ENCODE results near the gene ALDH7A1. TPM values are rescaled to one million over a fixed set of nuclear protein-coding genes. Genes with fewer than 3 reads are reported as not detected.

The ALDH7A1 gene
- total and polyA plus RNA-seq, 10 of the 15 experiments (the other 5 are each of a cell fraction or from before 2014, with no cell fraction given) = 0.18 to 1.0 (median 0.41) TPM; not detected in 1

GRCh38 chr5:126543009-126543408 is 52.0 kb downstream of the ALDH7A1 start:
- H2AFZ ChIP-seq (ENCODE audit: control insufficient read depth, low read depth, low read length) = no peak overlapping the region
- H3K4me3 ChIP-seq = no peak overlapping the region
- in situ Hi-C loops (cut with MboI) (no loop called here), intact Hi-C loops (cut with micrococcal nuclease; ENCODE audit: unreplicated experiment) (loop anchor here (5.0 kb wide), 2 partner anchors 74 to 949 kb away; no protein-coding TSS in a partner anchor)
- no peaks in the 10 kb centered on the region for H3K4me1 ChIP-seq (ENCODE audit: control insufficient read depth, insufficient read depth, low read length)
- no peak overlapping the region for H3K27ac ChIP-seq (ENCODE audit: control insufficient read depth, insufficient read depth)
- WGBS (ENCODE audit: insufficient coverage, insufficient replicate concordance, low lambda C conversion rate, missing lambda C conversion rate) = 43% methylated on average over 1 of the region's 1 CpG
- ChIA-PET RAD21 (ENCODE audit: unreplicated experiment) (interaction anchor here (0.6 to 5.6 kb wide), 4 partner anchors 131 to 205 kb away, joined by 3 to 36 read pairs (median 7); no protein-coding TSS in a partner anchor), CTCF (interaction anchor here (0.6 to 11.8 kb wide), 14 partner anchors 9 to 265 kb away, joined by 3 to 136 read pairs (median 4); partner anchors contain the start of gene PHAX), SMC1A (ENCODE audit: uncharacterized antibody, unreplicated experiment) (interaction anchor here (0.6 to 6.3 kb wide), 8 partner anchors 10 to 263 kb away, joined by 3 to 41 read pairs (median 5); no protein-coding TSS in a partner anchor), POLR2A (no interaction called here)
- no TSS peak for BruUV-seq (replicated peaks)
- H3K27me3 ChIP-seq (replicated peaks in 1 of 2; ENCODE audit: control insufficient read depth in 2 of 2, insufficient read depth in 2 of 2, low read length in 1 of 2) = no peaks in the 10 kb centered on the region
- DNase-seq (ENCODE audit: low read depth, low spot score) (no peak), ATAC-seq (no peak), FAIRE-seq (no peak)
- TF ChIP-seq STAT1 (conservative IDR thresholded peaks at IDR 0.05) = no peak
- no peak for TF ChIP-seq SPI1 (IDR thresholded peaks at IDR 0.05; ENCODE audit: borderline replicate concordance, insufficient read depth, low read depth, low read length)
- no peak for TF ChIP-seq MXI1 (IDR thresholded peaks at IDR 0.05; ENCODE audit: low read depth, low read length)
- no peak for TF ChIP-seq KLF5 (IDR thresholded peaks at IDR 0.05; ENCODE audit: partially characterized antibody)
- no peaks in the 10 kb centered on the region for H3K36me3 ChIP-seq (ENCODE audit: control insufficient read depth in 2 of 2, insufficient read depth in 2 of 2, low read length in 1 of 2)
- H3K79me2 ChIP-seq (ENCODE audit: control insufficient read depth, insufficient read depth, low read length) = no peaks in the 10 kb centered on the region
- no peak overlapping the region for H3K9ac ChIP-seq (ENCODE audit: control insufficient read depth, insufficient read depth, low read length)
- H4K20me1 ChIP-seq (ENCODE audit: control insufficient read depth, insufficient read depth) = no peaks in the 10 kb centered on the region
- no peak overlapping the region for H3K4me2 ChIP-seq (ENCODE audit: control insufficient read depth, insufficient read depth)
- no peaks in the 10 kb centered on the region for H3K9me3 ChIP-seq (replicated peaks; ENCODE audit: control insufficient read depth, insufficient read depth, low read length)

- Histone ChIP-seq H3K79me2 (ENCODE audit: control insufficient read depth, insufficient read depth, low read length) (no peaks in the 10 kb centered on the region), H3K4me3 (no peak overlapping the region), H2AFZ (ENCODE audit: control insufficient read depth, low read depth, low read length) (no peak overlapping the region), H3K4me1 (ENCODE audit: control insufficient read depth, insufficient read depth, low read length) (no peaks in the 10 kb centered on the region), H3K36me3 (ENCODE audit: control insufficient read depth in 2 of 2, insufficient read depth in 2 of 2, low read length in 1 of 2) (no peaks in the 10 kb centered on the region), H3K4me2 (ENCODE audit: control insufficient read depth, insufficient read depth) (no peak overlapping the region), H3K9me3 (replicated peaks; ENCODE audit: control insufficient read depth, insufficient read depth, low read length) (no peaks in the 10 kb centered on the region), H3K27ac (ENCODE audit: control insufficient read depth, insufficient read depth) (no peak overlapping the region), H3K27me3 (replicated peaks in 1 of 2; ENCODE audit: control insufficient read depth in 2 of 2, insufficient read depth in 2 of 2, low read length in 1 of 2) (no peaks in the 10 kb centered on the region), H3K9ac (ENCODE audit: control insufficient read depth, insufficient read depth, low read length) (no peak overlapping the region), H4K20me1 (ENCODE audit: control insufficient read depth, insufficient read depth) (no peaks in the 10 kb centered on the region)
- no peak; the same call in 2 of the 3 replicates for ATAC-seq
- ChIA-PET POLR2A (interaction anchor here (0.7 kb wide), 1 partner anchor 105 kb away, joined by 3 read pairs; no protein-coding TSS in a partner anchor), RAD21 (ENCODE audit: unreplicated experiment) (interaction anchor here (0.7 to 5.6 kb wide), 3 partner anchors 191 to 204 kb away, joined by 3 to 36 read pairs (median 7); no protein-coding TSS in a partner anchor), SMC1A (ENCODE audit: uncharacterized antibody, unreplicated experiment) (interaction anchor here (0.7 to 6.3 kb wide), 5 partner anchors 27 to 302 kb away, joined by 3 to 41 read pairs (median 4); no protein-coding TSS in a partner anchor), CTCF (interaction anchor here (0.6 to 11.8 kb wide), 12 partner anchors 7 to 260 kb away, joined by 3 to 136 read pairs (median 3); no protein-coding TSS in a partner anchor)
- in situ Hi-C loops (cut with MboI) = no loop called here
- 45% methylated on average over 2 of the region's 2 CpGs for WGBS (ENCODE audit: insufficient coverage, insufficient replicate concordance, low lambda C conversion rate, missing lambda C conversion rate)
- no TSS peak for BruUV-seq (replicated peaks)
- no peak for FAIRE-seq
- no peak for DNase-seq (ENCODE audit: low read depth, low spot score)
- intact Hi-C loops (cut with micrococcal nuclease; ENCODE audit: unreplicated experiment) = loop anchor here (5.0 kb wide), 2 partner anchors 75 to 950 kb away; no protein-coding TSS in a partner anchor
- TF ChIP-seq, protein P1, sequence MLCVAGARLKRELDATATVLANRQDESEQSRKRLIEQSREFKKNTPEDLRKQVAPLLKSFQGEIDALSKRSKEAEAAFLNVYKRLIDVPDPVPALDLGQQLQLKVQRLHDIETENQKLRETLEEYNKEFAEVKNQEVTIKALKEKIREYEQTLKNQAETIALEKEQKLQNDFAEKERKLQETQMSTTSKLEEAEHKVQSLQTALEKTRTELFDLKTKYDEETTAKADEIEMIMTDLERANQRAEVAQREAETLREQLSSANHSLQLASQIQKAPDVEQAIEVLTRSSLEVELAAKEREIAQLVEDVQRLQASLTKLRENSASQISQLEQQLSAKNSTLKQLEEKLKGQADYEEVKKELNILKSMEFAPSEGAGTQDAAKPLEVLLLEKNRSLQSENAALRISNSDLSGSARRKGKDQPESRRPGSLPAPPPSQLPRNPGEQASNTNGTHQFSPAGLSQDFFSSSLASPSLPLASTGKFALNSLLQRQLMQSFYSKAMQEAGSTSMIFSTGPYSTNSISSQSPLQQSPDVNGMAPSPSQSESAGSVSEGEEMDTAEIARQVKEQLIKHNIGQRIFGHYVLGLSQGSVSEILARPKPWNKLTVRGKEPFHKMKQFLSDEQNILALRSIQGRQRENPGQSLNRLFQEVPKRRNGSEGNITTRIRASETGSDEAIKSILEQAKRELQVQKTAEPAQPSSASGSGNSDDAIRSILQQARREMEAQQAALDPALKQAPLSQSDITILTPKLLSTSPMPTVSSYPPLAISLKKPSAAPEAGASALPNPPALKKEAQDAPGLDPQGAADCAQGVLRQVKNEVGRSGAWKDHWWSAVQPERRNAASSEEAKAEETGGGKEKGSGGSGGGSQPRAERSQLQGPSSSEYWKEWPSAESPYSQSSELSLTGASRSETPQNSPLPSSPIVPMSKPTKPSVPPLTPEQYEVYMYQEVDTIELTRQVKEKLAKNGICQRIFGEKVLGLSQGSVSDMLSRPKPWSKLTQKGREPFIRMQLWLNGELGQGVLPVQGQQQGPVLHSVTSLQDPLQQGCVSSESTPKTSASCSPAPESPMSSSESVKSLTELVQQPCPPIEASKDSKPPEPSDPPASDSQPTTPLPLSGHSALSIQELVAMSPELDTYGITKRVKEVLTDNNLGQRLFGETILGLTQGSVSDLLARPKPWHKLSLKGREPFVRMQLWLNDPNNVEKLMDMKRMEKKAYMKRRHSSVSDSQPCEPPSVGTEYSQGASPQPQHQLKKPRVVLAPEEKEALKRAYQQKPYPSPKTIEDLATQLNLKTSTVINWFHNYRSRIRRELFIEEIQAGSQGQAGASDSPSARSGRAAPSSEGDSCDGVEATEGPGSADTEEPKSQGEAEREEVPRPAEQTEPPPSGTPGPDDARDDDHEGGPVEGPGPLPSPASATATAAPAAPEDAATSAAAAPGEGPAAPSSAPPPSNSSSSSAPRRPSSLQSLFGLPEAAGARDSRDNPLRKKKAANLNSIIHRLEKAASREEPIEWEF (IDR thresholded peaks at IDR 0.05; ENCODE audit: insufficient replicate concordance, low read depth, low read length) = no peak
- TF ChIP-seq RAD21 (IDR thresholded peaks at IDR 0.05; ENCODE audit: insufficient read depth, low read depth, low read length) = no peak
- TF ChIP-seq DPF2 (IDR thresholded peaks at IDR 0.05) = no peak
- TF ChIP-seq STAT3 (IDR thresholded peaks at IDR 0.05; ENCODE audit: low read depth, low read length) = no peak
- TF ChIP-seq NR2C1 (IDR thresholded peaks at IDR 0.05) = no peak
- TF ChIP-seq CHD4 (IDR thresholded peaks at IDR 0.05) = no peak
- no peak for TF ChIP-seq NRF1 (conservative IDR thresholded peaks at IDR 0.05; ENCODE audit: low read depth, low read length)
- TF ChIP-seq NR2C2 (IDR thresholded peaks at IDR 0.05; ENCODE audit: borderline replicate concordance, control insufficient read depth, insufficient read length, low read depth) = no peak
- TF ChIP-seq NFIC (IDR thresholded peaks at IDR 0.05; ENCODE audit: low read depth, low read length) = no peak
Observed at GRCh38 chr5:126542441-126542840, 52.6 kb downstream of the ALDH7A1 start.
